Measurements from ENCODE around the gene ICAM1. TPM values are rescaled to one million over a fixed set of nuclear protein-coding genes. Genes with fewer than 3 reads are reported as not detected.

The ICAM1 gene
- total and polyA plus RNA-seq, 2 of the 13 experiments (the other 11 are each of a cell fraction or from before 2014, with no cell fraction given), result 37.9 to 98.4 TPM

DNA sequence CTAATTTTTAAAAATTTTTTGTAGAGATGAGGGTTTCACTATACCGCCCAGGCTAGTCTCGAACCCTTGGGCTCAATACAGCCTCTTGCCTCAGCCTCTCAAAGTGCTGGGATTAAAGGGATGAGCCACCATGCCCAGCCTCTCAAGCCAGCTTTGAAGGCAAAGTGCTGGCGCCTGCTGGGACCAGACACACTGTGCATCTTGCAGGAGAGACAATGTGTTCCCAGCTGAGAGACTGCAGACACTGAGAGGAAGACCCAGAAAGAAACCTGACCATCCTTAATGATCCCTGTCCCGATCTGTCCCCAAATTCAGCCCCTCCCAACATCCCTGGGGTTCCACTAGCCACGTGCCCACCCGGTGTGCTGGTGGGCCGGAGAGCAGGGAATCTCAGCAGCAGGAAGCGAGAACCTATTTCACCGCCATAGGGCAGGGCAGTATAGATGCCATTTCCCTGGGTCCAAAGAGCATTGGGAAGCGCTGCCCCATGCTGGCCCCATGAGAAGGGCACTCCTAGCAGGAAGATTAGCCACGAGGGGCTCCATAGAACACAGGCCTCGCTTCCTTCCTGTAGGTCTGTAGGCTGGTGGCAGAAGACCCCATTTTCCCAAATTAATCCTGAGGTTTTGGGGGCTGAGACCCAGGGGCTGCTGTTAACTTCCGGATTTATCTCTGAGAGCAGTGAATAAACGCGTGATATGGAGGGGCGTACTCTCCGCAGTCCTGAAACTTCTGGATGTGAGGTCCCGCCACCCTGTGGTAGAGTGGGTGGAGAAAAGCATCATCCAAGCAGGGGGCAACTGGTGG is 61.4 kb downstream of the ICAM1 start (continued):
- no peak for TF ChIP-seq SNAPC5 (CRISPR knock-in tag; IDR thresholded peaks at IDR 0.05; ENCODE audit: borderline replicate concordance)
- no peak for TF ChIP-seq SUZ12 (IDR thresholded peaks at IDR 0.05; ENCODE audit: low read depth, low read length)
- no peak; the same call in 1 of the 2 replicates for TF ChIP-seq ZNF607 (CRISPR knock-in tag; IDR thresholded peaks at IDR 0.05; ENCODE audit: borderline replicate concordance)
- no peak for TF ChIP-seq AGO2 (optimal IDR thresholded peaks at IDR 0.05; ENCODE audit: low read depth, low read length)
- TF ChIP-seq HNRNPH1 (optimal IDR thresholded peaks at IDR 0.05; ENCODE audit: low read depth, low read length), result no peak
- no peak for TF ChIP-seq JUN (CRISPR knock-in tag; IDR thresholded peaks at IDR 0.05)
- 0 out of 2 replicates have a peak, but pooled peaks have one; percentile 19 for TF ChIP-seq ZFP37 (CRISPR knock-in tag; IDR thresholded peaks at IDR 0.05; ENCODE audit: borderline replicate concordance)
- TF ChIP-seq ZSCAN9 (CRISPR knock-in tag; IDR thresholded peaks at IDR 0.05; ENCODE audit: borderline replicate concordance), result no peak
- TF ChIP-seq DR1 (CRISPR knock-in tag; IDR thresholded peaks at IDR 0.05), result no peak
- TF ChIP-seq ETV5 (CRISPR knock-in tag; IDR thresholded peaks at IDR 0.05; ENCODE audit: borderline replicate concordance), result peak; percentile 33; the same call in 1 of the 2 replicates
- TF ChIP-seq ZNF652 (CRISPR knock-in tag; IDR thresholded peaks at IDR 0.05; ENCODE audit: borderline replicate concordance, low read depth), result no peak
- no peak for TF ChIP-seq ZNF724P (CRISPR knock-in tag; IDR thresholded peaks at IDR 0.05; ENCODE audit: borderline replicate concordance)
- peak; percentile 10 for TF ChIP-seq ASH2L (IDR thresholded peaks at IDR 0.05; ENCODE audit: insufficient read length, low read depth, low read length)
- no peak for TF ChIP-seq ZNF510 (CRISPR knock-in tag; IDR thresholded peaks at IDR 0.05; ENCODE audit: low read depth)
- no peak for TF ChIP-seq DZIP1 (CRISPR knock-in tag; IDR thresholded peaks at IDR 0.05)
- no peak for TF ChIP-seq SRF (IDR thresholded peaks at IDR 0.05; ENCODE audit: low read depth, low read length)
- no peak for TF ChIP-seq ZNF850 (CRISPR knock-in tag; conservative IDR thresholded peaks at IDR 0.05)
- no peak for TF ChIP-seq NR0B2 (CRISPR knock-in tag; IDR thresholded peaks at IDR 0.05)
- no peak for TF ChIP-seq NFIC (IDR thresholded peaks at IDR 0.05; ENCODE audit: low read length)
- TF ChIP-seq RNF2 (conservative IDR thresholded peaks at IDR 0.05; ENCODE audit: low read depth), result no peak
- no peak for TF ChIP-seq ARNT2 (CRISPR knock-in tag; IDR thresholded peaks at IDR 0.05; ENCODE audit: low read depth)
- no peak for TF ChIP-seq NCOA2 (CRISPR knock-in tag; IDR thresholded peaks at IDR 0.05)
- TF ChIP-seq, protein P1, sequence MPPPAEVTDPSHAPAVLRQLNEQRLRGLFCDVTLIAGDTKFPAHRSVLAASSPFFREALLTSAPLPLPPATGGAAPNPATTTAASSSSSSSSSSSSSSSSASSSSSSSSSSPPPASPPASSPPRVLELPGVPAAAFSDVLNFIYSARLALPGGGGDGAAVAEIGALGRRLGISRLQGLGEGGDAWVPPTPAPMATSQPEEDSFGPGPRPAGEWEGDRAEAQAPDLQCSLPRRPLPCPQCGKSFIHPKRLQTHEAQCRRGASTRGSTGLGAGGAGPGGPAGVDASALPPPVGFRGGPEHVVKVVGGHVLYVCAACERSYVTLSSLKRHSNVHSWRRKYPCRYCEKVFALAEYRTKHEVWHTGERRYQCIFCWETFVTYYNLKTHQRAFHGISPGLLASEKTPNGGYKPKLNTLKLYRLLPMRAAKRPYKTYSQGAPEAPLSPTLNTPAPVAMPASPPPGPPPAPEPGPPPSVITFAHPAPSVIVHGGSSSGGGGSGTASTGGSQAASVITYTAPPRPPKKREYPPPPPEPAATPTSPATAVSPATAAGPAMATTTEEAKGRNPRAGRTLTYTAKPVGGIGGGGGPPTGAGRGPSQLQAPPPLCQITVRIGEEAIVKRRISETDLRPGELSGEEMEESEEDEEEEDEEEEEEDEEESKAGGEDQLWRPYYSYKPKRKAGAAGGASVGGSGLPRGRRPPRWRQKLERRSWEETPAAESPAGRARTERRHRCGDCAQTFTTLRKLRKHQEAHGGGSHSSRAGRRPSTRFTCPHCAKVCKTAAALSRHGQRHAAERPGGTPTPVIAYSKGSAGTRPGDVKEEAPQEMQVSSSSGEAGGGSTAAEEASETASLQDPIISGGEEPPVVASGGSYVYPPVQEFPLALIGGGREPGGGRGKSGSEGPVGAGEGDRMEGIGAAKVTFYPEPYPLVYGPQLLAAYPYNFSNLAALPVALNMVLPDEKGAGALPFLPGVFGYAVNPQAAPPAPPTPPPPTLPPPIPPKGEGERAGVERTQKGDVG (CRISPR knock-in tag; IDR thresholded peaks at IDR 0.05; ENCODE audit: borderline replicate concordance), result no peak
- TF ChIP-seq RARA (CRISPR knock-in tag; IDR thresholded peaks at IDR 0.05), result no peak
- 0 out of 2 replicates have a peak, but pooled peaks have one; percentile 11 for TF ChIP-seq ZNF232 (CRISPR knock-in tag; IDR thresholded peaks at IDR 0.05; ENCODE audit: borderline replicate concordance)

Data from HepG2 (cell line).